HCEC 1CT (cell line): ENCODE measurements around the gene ZNF385B.

Experiments used
- DNase-seq: peaks from one replicate; pipeline ENCODE4 v3.0.0-alpha.2; 2017

The ZNF385B gene

DNA sequence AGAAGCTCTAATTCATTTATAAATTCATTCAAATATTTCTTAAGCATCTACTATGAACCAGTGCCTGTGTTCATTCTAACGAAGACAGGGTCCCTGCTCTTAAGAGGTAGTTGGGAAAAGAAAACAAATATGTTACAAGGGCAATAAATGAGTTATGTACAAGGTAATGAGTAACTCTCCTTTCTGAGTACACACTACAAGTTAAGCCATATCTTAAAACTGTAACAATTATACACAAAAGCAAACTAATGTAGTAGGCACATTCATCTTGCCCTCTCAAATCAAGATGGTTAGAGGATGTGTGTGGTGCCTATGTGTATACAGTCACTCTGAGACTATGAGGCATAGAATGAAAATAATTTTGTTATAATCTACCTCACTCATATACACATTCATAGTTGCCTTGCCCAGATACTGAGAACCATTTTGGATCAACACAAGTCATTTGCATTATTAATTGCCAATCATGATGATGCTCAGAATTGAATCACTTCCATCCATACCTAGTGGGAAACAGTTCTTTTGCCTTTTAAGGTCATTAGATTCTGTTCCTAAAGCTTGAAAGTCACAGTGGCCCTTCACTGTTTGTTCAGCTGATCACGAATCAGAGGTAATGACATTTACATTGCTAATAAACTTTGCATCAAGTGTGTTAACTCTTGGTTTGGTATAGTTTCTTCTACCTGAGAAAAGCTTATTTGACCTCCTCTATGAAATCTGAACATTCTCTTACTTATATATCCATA is 283.1 kb downstream of the ZNF385B start:
- no peak for DNase-seq

- DNase-seq, result no peak
These were observed 287.3 kb downstream of the ZNF385B start for GRCh38 chr2:179574061-179574519.

GRCh38 chr2:179572544-179572943 is 288.9 kb downstream of the ZNF385B start:
- no peak for DNase-seq

DNA sequence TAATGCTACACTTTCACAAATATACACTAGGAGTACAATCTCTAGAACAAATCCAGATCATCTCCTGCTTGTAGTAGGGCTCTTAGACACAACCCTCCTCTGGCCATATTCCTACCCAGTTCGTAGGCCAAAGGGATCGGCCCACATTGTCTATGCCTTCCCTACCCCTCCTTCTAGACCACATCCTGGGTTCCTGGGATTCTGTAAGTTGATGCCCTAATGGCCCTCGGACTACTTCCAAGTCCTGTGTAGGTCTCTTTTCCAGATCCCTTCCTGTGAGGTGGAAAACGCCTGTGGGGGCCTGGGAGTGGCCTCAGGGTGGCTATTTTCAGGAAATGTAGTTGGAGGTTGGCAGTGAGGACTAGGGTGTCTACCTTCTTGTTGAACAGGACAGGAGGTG is 289.7 kb downstream of the ZNF385B start:
- DNase-seq, result no peak

DNA sequence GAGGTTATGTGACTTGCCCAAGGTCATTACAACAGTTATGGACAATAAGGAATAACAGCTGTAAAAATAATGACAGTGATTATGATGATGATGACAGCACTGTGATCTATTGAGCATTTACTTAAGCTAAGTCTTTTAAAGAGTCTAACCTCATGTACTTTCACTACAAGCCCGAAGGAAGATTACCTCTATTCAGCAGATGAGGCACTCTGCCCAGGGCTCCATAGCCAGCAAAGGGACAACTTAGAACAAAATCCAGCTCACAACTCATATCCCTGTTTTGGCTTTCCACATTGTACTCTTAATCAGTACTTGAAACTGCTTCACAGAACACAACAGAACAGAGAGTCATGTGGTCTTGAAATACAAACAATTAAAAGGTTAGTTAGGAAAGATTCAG is 290.2 kb downstream of the ZNF385B start:
- DNase-seq, result no peak

GRCh38 chr2:179569831-179570233 is 291.6 kb downstream of the ZNF385B start:
- peak; percentile 93 for DNase-seq

- no peak for DNase-seq
These were observed 295.6 kb downstream of the ZNF385B start for GRCh38 chr2:179565807-179566206.

- DNase-seq, result no peak
These were observed 299.0 kb downstream of the ZNF385B start for GRCh38 chr2:179562330-179562885.

DNA sequence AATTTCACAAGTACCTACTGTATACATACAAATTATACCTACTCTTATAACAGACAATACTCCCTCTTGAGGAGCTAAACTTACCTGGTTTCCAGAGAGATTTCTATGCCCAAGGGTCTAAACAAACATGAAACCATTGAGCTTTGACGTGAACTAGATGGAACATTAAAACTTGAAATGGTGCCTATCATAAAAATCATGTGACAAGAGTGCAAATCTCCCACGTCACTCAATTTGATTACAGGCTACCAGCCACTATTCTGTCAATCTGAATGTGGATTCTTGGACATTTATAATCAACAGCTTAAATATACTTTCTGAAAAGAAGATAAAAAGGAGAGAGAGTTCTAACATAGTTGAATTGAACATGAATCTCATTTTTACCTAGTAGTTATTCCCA is 299.7 kb downstream of the ZNF385B start:
- no peak for DNase-seq

- DNase-seq, result no peak
These were observed 301.1 kb downstream of the ZNF385B start for GRCh38 chr2:179560257-179560735.

- DNase-seq, result no peak
These were observed 302.2 kb downstream of the ZNF385B start for GRCh38 chr2:179559108-179559806.

- DNase-seq, result no peak
These were observed 303.1 kb downstream of the ZNF385B start for GRCh38 chr2:179558010-179558934.

GRCh38 chr2:179556425-179556824 is 305.0 kb downstream of the ZNF385B start:
- no peak for DNase-seq

- no peak for DNase-seq
These were observed 305.6 kb downstream of the ZNF385B start for GRCh38 chr2:179555691-179556283.

- no peak for DNase-seq
These were observed 306.6 kb downstream of the ZNF385B start for GRCh38 chr2:179554639-179555386.

DNA sequence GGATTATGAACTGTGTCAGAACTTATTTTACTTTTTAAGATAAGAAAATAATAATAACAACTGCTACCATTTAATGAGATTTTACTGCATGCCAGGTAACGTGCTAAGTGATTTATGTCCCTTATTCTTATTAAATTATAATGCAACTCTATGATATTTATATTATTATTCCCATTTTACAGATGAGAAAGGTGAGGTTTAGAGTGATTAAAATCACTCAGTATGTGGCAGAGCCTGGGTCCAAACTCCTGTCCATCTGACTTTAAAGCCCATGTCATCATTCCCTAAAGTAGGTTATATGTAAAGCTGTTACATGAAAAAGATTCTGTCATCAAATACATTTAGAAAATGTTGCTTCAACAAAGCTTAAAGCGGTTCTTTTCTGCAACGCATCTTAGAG is 308.0 kb downstream of the ZNF385B start:
- no peak for DNase-seq

DNA sequence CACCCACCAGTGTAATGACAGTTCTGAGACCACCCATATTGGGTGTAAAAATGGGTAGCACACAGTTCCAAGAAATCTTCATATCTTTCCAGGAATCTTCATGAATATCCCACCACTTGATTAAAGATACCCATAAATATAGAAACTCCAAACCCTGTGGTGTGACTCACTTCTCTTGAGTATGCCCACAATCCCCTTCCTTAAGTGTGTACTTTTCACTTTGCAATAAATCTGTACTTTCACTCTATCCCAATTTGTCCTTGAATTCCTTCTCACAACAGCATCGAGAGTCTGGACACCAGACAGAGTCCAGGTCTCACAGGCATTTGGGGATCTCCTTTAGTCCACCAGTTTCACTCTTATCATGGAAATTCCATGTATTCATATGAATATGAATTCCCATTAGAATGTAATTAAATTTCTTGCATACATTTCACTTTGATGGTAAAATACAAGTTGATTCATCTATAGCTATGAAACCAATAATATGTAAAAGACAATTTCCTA is 309.8 kb downstream of the ZNF385B start:
- no peak for DNase-seq

DNA sequence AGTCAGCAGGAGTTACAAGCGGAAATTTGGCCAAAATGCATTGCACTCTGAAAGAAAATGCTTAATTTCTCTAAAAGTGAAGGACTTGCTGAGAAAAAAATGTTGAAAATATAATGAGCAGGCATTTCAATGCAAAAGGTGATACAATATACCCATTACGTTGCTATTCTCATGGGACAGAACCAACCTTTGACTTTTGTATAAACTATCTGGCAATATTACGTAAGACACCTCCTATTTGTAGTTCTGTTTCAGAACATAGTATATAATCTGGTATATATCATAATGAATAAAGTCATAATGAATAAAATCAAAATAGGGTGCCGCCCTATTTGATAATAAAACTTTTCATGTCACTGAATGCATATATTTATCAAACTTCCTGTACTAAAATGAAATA is 310.6 kb downstream of the ZNF385B start:
- no peak for DNase-seq

DNA sequence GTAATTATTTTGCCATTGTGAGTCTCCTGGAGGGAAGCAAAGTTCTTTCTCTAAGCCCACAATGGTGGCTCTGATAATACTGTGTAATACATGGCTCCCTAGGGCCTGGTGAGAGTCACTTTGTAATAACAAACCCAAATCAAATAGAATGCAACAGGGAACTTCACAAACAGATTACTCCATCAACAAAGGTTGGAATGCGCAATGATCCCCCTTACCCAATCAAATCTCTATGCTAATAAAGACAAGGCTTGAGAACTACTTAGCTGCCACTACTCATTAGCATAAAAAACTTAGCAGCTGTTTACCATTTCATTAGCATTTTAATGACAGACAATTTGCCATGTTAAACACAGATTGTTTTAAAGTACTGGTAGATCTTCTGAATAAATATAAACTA is 311.2 kb downstream of the ZNF385B start:
- DNase-seq, result no peak

GRCh38 chr2:179546656-179547055 is 314.8 kb downstream of the ZNF385B start:
- DNase-seq, result no peak

DNA sequence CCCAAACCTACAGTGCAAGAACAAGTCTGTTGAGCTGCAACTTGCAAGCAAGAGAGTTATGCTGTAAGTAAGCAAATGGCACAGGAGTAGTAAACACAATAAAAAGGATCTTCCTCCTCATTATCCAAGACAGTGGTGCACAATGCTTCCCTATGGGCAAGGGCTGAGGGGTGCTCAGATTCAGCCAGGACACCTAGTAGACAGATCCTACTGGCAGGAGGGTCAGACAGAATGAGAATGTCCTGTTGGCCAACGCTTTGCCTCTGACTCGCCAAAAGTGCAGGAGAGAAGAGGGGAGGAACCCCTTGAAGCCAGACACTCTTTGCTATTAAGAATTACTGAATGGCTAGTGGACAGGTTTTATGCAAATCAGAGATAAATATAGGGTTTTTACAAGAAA is 316.4 kb downstream of the ZNF385B start:
- DNase-seq, result no peak
